AG20443 (cell line): ENCODE measurements around the gene HPS1.

ENCODE experiments used
- DNase-seq: peaks from one replicate; pipeline ENCODE4 v3.0.0; 2012; ENCODE audit warnings: low spot score, mixed read lengths

HPS1 gene

GRCh38 chr10:98432330-98432729, 14.4 kb downstream of the HPS1 start:
- DNase-seq, result no peak

- DNase-seq, result peak; percentile 4
Measured at GRCh38 chr10:98431016-98431415, 15.7 kb downstream of the HPS1 start.

GRCh38 chr10:98430427-98430826, 16.3 kb downstream of the HPS1 start:
- DNase-seq, result peak; percentile 5

- DNase-seq, result peak; percentile 5
Measured at GRCh38 chr10:98429320-98430072, 17.2 kb downstream of the HPS1 start.

GRCh38 chr10:98427011-98427515, 19.7 kb downstream of the HPS1 start:
- no peak for DNase-seq

GRCh38 chr10:98425511-98426352, 21.0 kb downstream of the HPS1 start:
- DNase-seq, result peak; percentile 76

- DNase-seq, result no peak
Measured at GRCh38 chr10:98424295-98425254, 22.2 kb downstream of the HPS1 start.

GRCh38 chr10:98423691-98424120, 23.0 kb downstream of the HPS1 start:
- no peak for DNase-seq

- no peak for DNase-seq
Measured at GRCh38 chr10:98422182-98422581, 24.6 kb downstream of the HPS1 start.

- no peak for DNase-seq
Measured at GRCh38 chr10:98420786-98421185, 25.9 kb downstream of the HPS1 start.

- no peak for DNase-seq
Measured at GRCh38 chr10:98419469-98420261, 27.1 kb downstream of the HPS1 start.

- no peak for DNase-seq
Measured at GRCh38 chr10:98418665-98419468, 27.9 kb downstream of the HPS1 start.

GRCh38 chr10:98417973-98418664, 28.6 kb downstream of the HPS1 start:
- no peak for DNase-seq

- no peak for DNase-seq
Measured at GRCh38 chr10:98417481-98417959, 29.2 kb downstream of the HPS1 start.

- DNase-seq, result no peak
Measured at GRCh38 chr10:98416606-98417388, 29.9 kb downstream of the HPS1 start.

GRCh38 chr10:98415731-98416119, 31.0 kb downstream of the HPS1 start:
- DNase-seq, result no peak

- DNase-seq, result peak; percentile 99
Measured at GRCh38 chr10:98414932-98415730, 31.6 kb downstream of the HPS1 start, which contains the start of gene PYROXD2. Gene PYROXD2, minus strand, starts transcription at chr10:98415182. Its CDS starts 47 bp downstream, at chr10:98415135.

GRCh38 chr10:98414578-98414931, 32.2 kb downstream of the HPS1 start:
- DNase-seq, result no peak
